Myocyte (in vitro differentiated cells): ENCODE results near the gene ENOX1. TPM values are rescaled to one million over a fixed set of nuclear protein-coding genes. Genes with fewer than 3 reads are reported as not detected.
"Not testable (repeated sequence)": the region's sequence is repeated elsewhere in the genome, so short reads cannot be mapped to it uniquely, and the experiment has no call there.

Experiments used
- DNase-seq: peaks from one replicate; pipeline ENCODE4 v3.0.0-alpha.2; 2012; ENCODE audit warnings: low read depth
- total RNA-seq: library from RNA; depleted of rRNA; stranded (reverse); fragments of >200 nt; gene quantifications from 2 replicates; pipeline ENCODE4 v1.2.3, GENCODE V29; 2014

ENOX1 gene
- total RNA-seq, 1 donor from 2014 or later: 5.8 TPM

DNA sequence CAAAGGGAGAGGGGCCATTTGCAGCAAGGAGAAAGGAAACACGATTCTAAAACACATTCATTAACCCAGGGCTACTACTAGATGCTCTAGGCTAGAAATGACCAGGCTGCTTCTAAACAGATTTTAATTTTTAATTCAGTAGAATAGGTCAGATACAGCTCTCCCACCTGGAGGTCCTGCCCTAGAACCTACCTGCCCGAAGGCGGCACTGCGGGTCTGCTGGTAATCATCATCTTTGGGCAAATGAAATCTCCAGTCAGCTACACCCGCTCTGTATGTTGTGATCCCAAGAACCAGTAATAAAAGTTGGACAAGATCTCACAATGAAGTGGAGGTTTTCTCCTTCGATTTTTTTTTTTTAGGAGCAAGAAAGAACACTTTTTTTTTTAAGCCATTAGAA, 345.3 kb downstream of the ENOX1 start:
- no peak for DNase-seq

DNA sequence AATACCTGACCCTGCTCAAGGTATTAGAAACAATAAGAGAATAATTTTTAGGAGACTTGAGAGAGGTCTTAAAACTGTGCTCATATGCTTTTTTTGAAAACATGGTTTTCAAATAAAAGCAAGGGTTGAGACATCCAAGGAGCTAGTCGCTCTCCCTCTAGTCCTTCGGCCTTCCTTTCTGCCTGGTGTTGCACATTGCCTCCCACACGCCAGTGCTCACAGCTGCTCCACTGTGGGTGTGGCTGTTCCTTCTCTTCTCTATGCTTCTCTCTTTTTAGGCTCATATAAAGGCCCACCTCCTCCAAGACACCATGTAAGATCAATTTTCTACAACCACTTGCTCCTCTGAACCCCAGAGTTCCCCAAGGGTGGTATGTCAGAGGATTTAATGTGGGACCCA, 352.6 kb downstream of the ENOX1 start:
- peak; percentile 49 for DNase-seq

DNA sequence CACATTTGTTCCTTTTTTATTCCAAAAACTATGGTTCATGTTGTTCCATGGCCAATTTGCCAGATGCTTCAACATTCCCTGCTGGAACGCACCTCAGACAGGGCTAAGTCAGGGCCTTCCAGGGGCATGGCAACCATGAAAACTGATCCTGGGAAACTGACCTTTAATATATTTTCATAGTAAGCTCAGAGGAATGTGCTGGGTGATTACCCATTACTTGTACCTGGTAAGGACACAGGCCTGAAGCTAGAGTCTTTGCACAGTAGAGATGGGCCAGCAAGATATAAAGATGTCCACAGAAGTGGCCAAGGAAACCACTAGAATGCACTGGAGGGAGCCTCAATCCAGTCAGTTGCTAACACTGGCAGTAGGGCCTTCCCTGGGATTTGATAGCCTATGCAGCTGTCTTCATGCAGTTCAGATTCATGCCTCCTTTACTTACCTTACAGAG, 353.1 kb downstream of the ENOX1 start:
- DNase-seq: peak; percentile 90

DNA sequence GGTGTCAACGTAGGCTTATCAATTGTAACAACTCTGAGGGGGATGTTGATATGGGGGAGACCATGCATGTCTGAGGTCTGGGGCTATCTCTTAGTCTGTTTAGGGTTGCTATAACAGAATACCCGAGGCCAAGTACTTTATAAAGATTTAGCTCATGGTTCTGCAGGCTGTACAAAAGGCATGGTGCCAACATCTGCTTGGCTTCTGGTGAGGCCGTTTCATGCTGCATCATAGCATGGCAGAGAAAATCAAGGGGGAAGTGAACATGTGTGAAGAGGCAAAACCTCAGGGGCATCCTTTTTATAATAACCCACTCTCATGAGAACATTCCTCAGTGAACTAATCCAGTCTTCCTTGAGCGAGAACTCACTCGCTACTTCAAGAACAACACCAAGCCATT, 353.8 kb downstream of the ENOX1 start:
- peak; percentile 37 for DNase-seq

DNA sequence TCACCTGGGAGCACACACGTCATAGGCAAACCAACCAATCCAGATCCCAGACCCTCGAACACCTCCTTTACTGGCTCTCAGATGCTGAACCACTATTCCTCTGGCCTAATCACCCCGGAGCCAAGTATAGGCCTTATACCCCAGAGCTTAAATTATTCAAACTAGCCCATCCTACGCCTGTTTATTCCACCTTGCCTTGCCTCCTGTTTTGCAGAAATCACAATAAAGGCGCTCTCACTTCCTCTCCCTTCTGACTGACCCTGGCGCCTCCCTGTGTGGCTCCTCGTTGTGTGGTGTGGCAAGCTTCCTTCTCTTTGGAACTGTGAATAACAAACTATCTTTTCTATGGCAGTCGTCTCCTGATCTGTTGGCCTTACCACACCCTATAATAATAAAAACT, 354.9 kb downstream of the ENOX1 start:
- no peak for DNase-seq

GRCh38 chr13:43431290-43431716, 355.5 kb downstream of the ENOX1 start:
- DNase-seq: peak; percentile 17

DNA sequence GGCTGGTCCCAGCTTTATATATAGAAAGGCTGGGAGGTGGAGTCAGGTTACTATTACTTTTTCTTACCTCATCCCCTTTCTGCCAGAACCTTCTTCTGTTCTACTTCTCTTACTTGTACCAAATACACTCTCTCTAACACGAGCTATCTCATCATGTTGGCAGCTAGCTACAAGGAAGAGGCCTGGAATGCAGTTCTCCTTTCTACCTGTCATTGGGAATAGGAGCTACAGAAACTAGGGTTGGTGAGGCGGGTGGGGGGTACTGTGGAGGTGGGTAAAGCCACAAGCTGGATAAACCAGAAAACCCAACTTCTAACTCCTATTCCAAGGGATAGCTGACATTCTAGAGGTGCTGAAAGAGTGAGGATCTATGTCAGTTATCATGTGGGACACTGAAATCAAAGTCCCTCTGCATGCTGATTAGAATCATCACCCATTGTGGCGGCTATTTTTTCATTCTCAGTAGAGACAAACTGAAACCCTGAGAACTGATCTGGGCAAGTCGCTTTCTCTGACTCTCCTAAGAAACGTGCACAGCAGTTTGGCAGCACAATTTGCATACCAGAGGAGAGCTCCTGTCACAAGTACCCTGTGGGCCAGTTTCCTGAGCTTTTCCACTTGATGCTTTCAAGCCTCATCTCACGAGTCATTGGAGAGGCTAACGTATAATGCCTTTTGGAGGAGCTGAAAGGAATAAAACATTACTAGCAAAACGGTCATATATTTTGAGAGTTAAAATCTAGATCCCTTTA, 358.1 kb downstream of the ENOX1 start:
- DNase-seq: no peak

DNA sequence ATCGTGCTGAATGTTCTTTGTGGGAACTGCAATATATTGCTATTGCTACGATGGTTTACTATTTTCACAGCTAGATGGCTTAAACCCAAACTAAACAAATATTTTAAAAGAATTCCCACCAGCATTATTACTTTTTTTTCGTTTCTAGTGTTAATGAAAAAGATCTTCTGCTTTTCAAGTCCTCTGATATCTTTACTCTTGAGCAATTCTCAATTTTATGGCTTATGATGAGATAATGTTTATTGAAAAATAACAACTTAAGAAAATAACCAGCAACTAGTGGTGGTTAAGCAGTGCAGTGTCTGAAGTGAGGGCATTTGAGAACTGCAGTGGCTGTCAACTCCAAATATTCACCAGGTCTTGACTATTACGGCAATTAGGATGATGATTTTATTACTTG, 360.4 kb downstream of the ENOX1 start:
- DNase-seq: no peak

DNA sequence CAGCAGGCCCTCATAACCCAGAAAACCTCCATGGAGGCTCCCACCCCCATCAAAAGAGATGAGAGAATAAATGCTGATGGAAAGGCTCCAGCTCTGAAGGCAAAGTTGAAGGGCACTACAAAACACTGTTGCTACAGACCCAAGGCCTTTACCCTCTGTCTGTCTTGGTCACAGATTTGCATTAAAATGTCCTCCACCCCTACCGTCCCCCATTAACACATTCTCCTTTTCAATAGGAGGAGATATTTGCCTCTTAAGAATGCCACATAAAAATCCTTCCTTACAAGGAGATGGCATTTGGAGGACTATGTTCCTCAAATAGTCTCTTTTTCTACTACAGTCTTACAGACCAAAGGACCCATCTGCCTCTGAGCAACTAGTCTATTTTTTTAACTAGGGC, 361.5 kb downstream of the ENOX1 start:
- no peak for DNase-seq

GRCh38 chr13:43424412-43424811, 362.4 kb downstream of the ENOX1 start:
- no peak for DNase-seq

GRCh38 chr13:43422116-43422515, 364.7 kb downstream of the ENOX1 start:
- DNase-seq: peak; percentile 51

DNA sequence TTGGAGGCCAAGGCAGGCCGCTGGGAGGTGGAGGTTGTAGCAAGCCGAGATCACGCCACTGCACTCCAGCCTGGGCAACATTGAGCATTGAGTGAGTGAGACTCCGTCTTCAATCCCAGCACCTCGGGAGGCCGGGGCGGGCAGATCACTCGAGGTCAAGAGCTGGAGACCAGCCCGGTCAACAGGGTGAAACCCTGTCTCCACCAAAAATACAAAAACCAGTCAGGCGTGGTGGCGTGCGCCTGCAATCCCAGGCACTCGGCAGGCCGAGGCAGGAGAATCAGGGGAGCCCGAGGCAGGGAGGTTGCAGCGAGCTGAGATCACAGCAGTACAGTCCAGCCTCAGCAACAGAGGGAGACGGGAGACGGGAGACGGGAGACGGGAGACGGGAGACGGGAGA, 369.9 kb downstream of the ENOX1 start:
- not testable (repeated sequence) for DNase-seq

- DNase-seq: not testable (repeated sequence)
These were observed 370.4 kb downstream of the ENOX1 start for GRCh38 chr13:43416408-43416807.

GRCh38 chr13:43415903-43416391, 370.8 kb downstream of the ENOX1 start:
- DNase-seq: not testable (repeated sequence)

- DNase-seq: no peak
These were observed 372.7 kb downstream of the ENOX1 start for GRCh38 chr13:43414111-43414510.

DNA sequence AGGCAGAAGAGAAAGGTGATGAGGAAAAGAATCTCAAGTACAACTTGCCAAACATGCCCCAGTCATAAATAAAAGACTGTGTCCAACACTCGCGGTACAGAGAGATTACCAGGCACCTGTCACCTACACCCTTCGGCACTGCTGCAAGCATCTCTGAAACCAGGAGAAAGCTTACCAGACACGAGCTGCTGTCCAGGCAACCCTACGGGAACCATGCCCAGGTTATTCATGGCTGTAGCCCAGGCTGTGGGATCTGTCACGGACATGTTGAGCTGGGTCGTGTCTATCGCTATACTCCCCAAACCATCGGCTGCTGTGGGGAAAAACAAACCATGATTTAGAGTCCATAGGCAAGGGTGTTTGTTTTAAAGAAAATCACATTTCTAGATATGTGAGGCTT, 375.0 kb downstream of the ENOX1 start:
- no peak for DNase-seq

DNA sequence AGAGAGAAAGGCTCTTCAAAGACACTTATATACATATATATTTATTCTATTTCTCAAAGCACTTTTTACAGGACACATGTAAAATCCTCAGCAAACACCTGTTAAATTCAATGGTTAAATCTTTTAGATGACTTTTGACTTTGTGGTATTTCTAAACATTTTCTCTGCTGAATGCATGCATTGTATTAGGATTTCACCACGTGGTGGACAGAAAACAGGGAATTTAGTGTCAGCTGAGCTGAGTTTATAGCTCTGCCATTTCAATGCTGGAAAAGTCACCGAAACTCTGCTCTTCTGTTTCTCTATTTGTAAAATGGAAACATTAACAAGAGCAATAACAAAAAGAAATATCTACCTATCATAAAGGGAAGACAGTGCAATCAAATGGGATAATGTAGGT, 375.6 kb downstream of the ENOX1 start:
- DNase-seq: no peak

DNA sequence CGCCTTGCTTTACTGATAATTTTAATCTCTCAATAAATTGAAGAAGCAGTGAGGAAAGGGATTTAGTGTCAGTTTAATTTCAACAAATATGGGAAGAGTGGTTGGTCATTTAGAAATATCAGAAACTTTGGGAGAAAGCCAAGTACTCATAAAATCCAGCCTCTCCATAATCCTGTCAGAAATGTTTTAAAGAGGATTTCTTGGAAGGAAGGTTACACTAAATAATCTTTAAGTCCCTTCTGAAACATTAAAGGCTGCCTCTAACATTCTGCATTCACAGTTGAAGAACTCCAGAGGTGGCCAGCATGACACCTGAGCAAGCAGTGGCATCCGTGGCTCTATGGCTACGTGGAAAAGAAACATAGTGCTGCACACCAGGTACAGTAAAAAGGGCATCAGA, 378.5 kb downstream of the ENOX1 start:
- DNase-seq: no peak

GRCh38 chr13:43407023-43407581, 379.7 kb downstream of the ENOX1 start:
- no peak for DNase-seq

GRCh38 chr13:43405457-43405856, 381.3 kb downstream of the ENOX1 start:
- DNase-seq: peak; percentile 48

DNA sequence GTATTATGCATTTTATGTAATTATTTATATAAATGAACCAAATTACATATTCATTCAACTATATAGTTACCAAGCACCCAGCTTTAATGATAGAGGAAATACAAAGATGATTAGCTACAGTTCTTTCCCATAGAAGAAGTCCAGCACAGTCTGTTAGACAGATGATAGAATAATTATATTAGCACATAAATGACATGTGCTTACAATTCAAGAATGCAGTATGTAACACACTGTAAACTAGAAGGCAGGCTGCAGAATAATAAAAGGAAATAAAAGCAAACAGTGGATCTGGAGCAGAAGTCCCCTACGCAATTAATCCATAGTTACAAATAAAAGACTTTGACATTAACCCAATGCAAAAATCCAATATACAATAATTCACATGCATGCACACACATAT, 384.4 kb downstream of the ENOX1 start:
- no peak for DNase-seq

- no peak for DNase-seq
These were observed 385.4 kb downstream of the ENOX1 start for GRCh38 chr13:43401361-43401760.

GRCh38 chr13:43397111-43397510, 389.7 kb downstream of the ENOX1 start:
- DNase-seq: peak; percentile 60
